HUES64 (cell line): ENCODE measurements around the gene UBE2L3.
"Not testable (repeated sequence)": the region's sequence is repeated elsewhere in the genome, so short reads cannot be mapped to it uniquely, and the experiment has no call there.

Experiments
- H3K27ac ChIP-seq: 2 replicates; pipeline ENCODE4 v1.7.0; 2013; ENCODE audit warnings: low read depth, low read length, inconsistent platforms
- H3K27me3 ChIP-seq: 2 replicates; pipeline ENCODE4 v1.6.1; 2013; ENCODE audit warnings: mild to moderate bottlenecking, low read length; ENCODE audit not compliant: insufficient read depth
- H3K36me3 ChIP-seq: 2 replicates; pipeline ENCODE4 v1.6.1; 2013; ENCODE audit warnings: mild to moderate bottlenecking, low read length; ENCODE audit not compliant: insufficient read depth
- H3K4me1 ChIP-seq: 2 replicates; pipeline ENCODE4 v1.6.1; 2013; ENCODE audit warnings: mild to moderate bottlenecking, low read length, moderate library complexity; ENCODE audit not compliant: insufficient read depth
- H3K4me3 ChIP-seq: 2 replicates; pipeline ENCODE4 v1.5.1; 2013; ENCODE audit warnings: mild to moderate bottlenecking, low read length, moderate library complexity
- H3K9ac ChIP-seq: 2 replicates; pipeline ENCODE4 v1.6.1; 2013; ENCODE audit warnings: mild to moderate bottlenecking, low read depth, low read length
- H3K9me3 ChIP-seq: 2 replicates; pipeline ENCODE4 v1.6.1; 2013; ENCODE audit warnings: low read depth, low read length; ENCODE audit not compliant: insufficient read depth
- WGBS: fragments of 150-250, 120-280 bp; methylation state at CpG from one replicate; pipeline ENCODE4 v1.1.7; 2013; ENCODE audit warnings: missing lambda C conversion rate; 5-methylcytosine and 5-hydroxymethylcytosine counted together

The UBE2L3 gene

GRCh38 chr22:21573750-21574494, 6.4 kb downstream of the UBE2L3 start:
- peaks cover 21% of the 10 kb centered on the region for H3K4me1 ChIP-seq
- no peaks in the 10 kb centered on the region for H3K9me3 ChIP-seq
- H3K4me3 ChIP-seq = no peak overlapping the region
- H3K9ac ChIP-seq = no peak overlapping the region
- 0 out of 2 replicates have a peak, but pooled peaks cover 9% of the 10 kb centered on the region for H3K36me3 ChIP-seq
- no peaks in the 10 kb centered on the region for H3K27me3 ChIP-seq
- H3K27ac ChIP-seq = no peak overlapping the region
- 95% methylated on average over 5 of the region's 5 CpGs for WGBS

DNA sequence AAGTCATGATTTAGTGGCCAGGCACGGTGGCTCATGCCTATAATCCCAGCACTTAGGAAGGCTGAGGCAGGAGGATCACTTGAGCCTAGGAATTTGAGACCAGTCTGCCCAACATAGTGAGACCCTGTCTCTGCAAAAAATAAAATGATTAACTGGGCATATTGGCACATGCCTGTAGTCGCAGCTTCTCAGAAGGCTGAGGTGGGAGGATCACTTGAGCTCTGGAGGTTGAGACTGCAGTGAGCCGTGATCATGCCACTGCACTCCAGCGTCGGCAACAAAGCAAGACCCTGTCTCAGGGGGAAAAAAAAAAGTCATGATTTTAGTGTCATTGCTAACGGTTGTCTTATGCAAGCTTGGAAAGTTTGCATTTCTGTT, 11.9 kb downstream of the UBE2L3 start:
- Histone ChIP-seq H3K9me3 (no peaks in the 10 kb centered on the region), H3K27me3 (no peaks in the 10 kb centered on the region), H3K4me3 (no peak overlapping the region), H3K27ac (no peak overlapping the region), H3K4me1 (no peaks in the 10 kb centered on the region), H3K9ac (no peak overlapping the region), H3K36me3 (0 out of 2 replicates have a peak, but pooled peaks cover 6% of the 10 kb centered on the region)
- 94% methylated on average over 6 of the region's 6 CpGs for WGBS

GRCh38 chr22:21580623-21581007, 13.1 kb downstream of the UBE2L3 start:
- not testable (repeated sequence) for H3K4me3 ChIP-seq, H3K4me1 ChIP-seq, H3K27ac ChIP-seq, H3K9me3 ChIP-seq, H3K27me3 ChIP-seq, H3K9ac ChIP-seq
- WGBS = 94% methylated on average over 9 of the region's 9 CpGs
- H3K36me3 ChIP-seq = peaks cover 11% of the 10 kb centered on the region; the same call in 1 of the 2 replicates

GRCh38 chr22:21581009-21581713, 13.6 kb downstream of the UBE2L3 start:
- WGBS = 93% methylated on average over 10 of the region's 10 CpGs

GRCh38 chr22:21582801-21583740, 15.6 kb downstream of the UBE2L3 start:
- no peaks in the 10 kb centered on the region for H3K9me3 ChIP-seq
- H3K4me3 ChIP-seq = no peak overlapping the region
- no peak overlapping the region for H3K9ac ChIP-seq
- peaks cover 9% of the 10 kb centered on the region; the same call in 1 of the 2 replicates for H3K36me3 ChIP-seq
- WGBS = 93% methylated on average over 10 of the region's 10 CpGs
- no peak overlapping the region for H3K27ac ChIP-seq
- no peaks in the 10 kb centered on the region for H3K4me1 ChIP-seq
- no peaks in the 10 kb centered on the region for H3K27me3 ChIP-seq

More at GRCh38 chr22:21581009-21581713, 13.6 kb downstream of the UBE2L3 start:
- not testable (repeated sequence) for H3K4me3 ChIP-seq, H3K4me1 ChIP-seq, H3K9me3 ChIP-seq, H3K27ac ChIP-seq, H3K9ac ChIP-seq, H3K27me3 ChIP-seq
- H3K36me3 ChIP-seq = peaks cover 13% of the 10 kb centered on the region; the same call in 1 of the 2 replicates

DNA sequence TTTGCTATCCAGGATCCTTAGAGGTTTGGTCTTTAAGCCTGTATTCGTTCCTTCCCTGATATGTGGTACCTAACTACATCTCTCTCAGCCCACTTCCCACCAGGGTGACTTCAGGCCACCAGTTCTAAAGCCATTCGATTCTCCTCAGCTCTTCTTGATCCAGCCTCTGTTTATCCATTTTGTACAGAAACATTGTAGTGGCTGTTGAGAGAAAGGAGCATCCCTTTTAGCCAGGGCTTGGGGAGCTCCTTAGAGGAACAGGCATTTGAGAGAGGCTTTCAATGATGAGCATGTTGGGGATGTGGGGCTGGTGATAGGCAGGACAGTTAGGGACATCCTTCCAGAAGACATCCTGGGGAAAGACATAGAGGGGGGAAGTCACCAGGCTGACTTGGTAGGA, 17.9 kb downstream of the UBE2L3 start:
- Histone ChIP-seq H3K4me3 (no peak overlapping the region), H3K9me3 (no peaks in the 10 kb centered on the region), H3K4me1 (no peaks in the 10 kb centered on the region), H3K27me3 (no peaks in the 10 kb centered on the region), H3K9ac (no peak overlapping the region), H3K36me3 (peaks cover 7% of the 10 kb centered on the region; the same call in 1 of the 2 replicates), H3K27ac (no peak overlapping the region)
- WGBS = 78% methylated on average over 2 of the region's 2 CpGs

DNA sequence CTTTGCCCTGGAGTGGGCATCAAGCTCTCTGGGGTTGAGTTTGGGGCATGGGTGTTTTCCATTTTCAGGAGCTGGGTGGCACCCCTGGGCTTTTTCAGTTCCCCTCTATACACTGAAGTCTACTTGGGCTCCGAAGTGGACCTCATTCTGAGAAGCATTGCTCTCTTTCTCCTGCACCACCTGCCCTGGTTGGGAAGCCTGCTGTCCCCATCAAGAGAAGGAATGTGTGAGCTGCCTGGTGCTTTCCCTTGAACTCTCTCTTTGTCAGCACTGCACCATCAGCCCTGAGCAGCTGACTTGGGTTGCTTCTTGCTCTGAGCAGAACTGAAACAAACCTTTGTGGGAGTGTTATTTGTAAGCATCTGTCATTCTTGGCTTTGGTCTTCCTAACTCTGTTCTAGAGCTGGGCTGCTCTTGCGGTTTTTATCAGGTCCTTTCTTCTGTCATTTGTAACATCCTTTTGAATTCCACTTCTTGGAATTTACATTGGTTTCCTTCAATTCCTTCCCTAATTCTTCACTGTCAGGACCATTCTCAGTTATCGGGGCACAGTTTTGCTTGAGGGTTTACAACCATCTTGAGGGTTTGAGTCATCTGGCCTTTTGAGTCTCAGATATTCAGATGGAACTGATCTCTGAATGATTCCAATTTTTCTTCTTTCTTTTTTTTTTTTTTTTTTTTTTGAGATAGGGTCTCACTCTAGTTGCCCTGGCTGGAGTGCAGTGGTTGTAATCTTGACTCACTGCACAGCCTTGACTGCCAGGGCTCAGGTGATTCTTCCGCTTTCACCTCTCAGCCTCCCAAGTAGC, 20.5 kb downstream of the UBE2L3 start:
- H3K9ac ChIP-seq = no peak overlapping the region
- H3K36me3 ChIP-seq = peaks cover 14% of the 10 kb centered on the region
- no peaks in the 10 kb centered on the region for H3K9me3 ChIP-seq
- 94% methylated on average over 4 of the region's 4 CpGs for WGBS
- no peak overlapping the region for H3K4me3 ChIP-seq
- no peaks in the 10 kb centered on the region for H3K27me3 ChIP-seq
- no peaks in the 10 kb centered on the region for H3K4me1 ChIP-seq
- H3K27ac ChIP-seq = no peak overlapping the region

GRCh38 chr22:21589396-21589795, 21.9 kb downstream of the UBE2L3 start:
- peaks cover 28% of the 10 kb centered on the region for H3K36me3 ChIP-seq
- no peak overlapping the region for H3K4me3 ChIP-seq
- no peak overlapping the region for H3K27ac ChIP-seq
- no peaks in the 10 kb centered on the region for H3K27me3 ChIP-seq
- no peaks in the 10 kb centered on the region for H3K9me3 ChIP-seq
- 97% methylated on average over 8 of the region's 8 CpGs for whole genome bisulfite sequencing
- no peaks in the 10 kb centered on the region for H3K4me1 ChIP-seq
- H3K9ac ChIP-seq = no peak overlapping the region

- 93% methylated on average over 9 of the region's 9 CpGs for WGBS
- no peak overlapping the region for H3K27ac ChIP-seq
- no peak overlapping the region for H3K4me3 ChIP-seq
- no peaks in the 10 kb centered on the region for H3K9me3 ChIP-seq
- H3K27me3 ChIP-seq = no peaks in the 10 kb centered on the region
- no peak overlapping the region for H3K9ac ChIP-seq
- H3K36me3 ChIP-seq = peaks cover 37% of the 10 kb centered on the region
- no peaks in the 10 kb centered on the region for H3K4me1 ChIP-seq
Measured at GRCh38 chr22:21590809-21591641, 23.5 kb downstream of the UBE2L3 start.

DNA sequence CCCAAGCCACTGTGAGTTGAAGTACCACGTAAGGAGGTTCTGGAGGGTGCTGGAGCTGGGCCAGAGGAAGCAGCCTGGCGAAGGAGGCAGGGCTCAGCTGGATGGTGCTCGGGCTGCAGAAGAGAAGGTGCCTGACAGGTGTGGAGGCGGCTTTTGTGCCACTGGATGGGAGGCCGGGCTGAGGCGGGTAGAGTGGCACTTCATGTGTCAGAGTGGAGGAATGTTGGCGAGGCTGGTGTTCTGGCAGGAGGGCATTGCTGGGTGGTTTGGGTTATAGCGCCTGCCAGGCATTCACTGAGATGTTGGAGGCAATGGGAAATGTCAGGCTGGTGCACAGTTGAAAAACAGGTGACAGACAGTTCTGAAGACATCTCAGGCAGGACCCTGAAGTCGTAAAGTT, 24.2 kb downstream of the UBE2L3 start:
- Histone ChIP-seq H3K27me3 (no peaks in the 10 kb centered on the region), H3K9ac (no peak overlapping the region), H3K4me3 (no peak overlapping the region), H3K27ac (no peak overlapping the region), H3K36me3 (peaks cover 43% of the 10 kb centered on the region), H3K9me3 (no peaks in the 10 kb centered on the region), H3K4me1 (no peaks in the 10 kb centered on the region)
- WGBS = 93% methylated on average over 9 of the region's 9 CpGs
